Activated naive CD4-positive, alpha-beta T cell (primary cell): ENCODE measurements around the gene NTN5.
"Not testable (repeated sequence)": the region's sequence is repeated elsewhere in the genome, so short reads cannot be mapped to it uniquely, and the experiment has no call there.

Experiments used
- DNase-seq, 4 experiments: peaks; one replicate each; lab custom pipeline; 2025; lab: John Stamatoyannopoulos, UW

NTN5 gene

DNA sequence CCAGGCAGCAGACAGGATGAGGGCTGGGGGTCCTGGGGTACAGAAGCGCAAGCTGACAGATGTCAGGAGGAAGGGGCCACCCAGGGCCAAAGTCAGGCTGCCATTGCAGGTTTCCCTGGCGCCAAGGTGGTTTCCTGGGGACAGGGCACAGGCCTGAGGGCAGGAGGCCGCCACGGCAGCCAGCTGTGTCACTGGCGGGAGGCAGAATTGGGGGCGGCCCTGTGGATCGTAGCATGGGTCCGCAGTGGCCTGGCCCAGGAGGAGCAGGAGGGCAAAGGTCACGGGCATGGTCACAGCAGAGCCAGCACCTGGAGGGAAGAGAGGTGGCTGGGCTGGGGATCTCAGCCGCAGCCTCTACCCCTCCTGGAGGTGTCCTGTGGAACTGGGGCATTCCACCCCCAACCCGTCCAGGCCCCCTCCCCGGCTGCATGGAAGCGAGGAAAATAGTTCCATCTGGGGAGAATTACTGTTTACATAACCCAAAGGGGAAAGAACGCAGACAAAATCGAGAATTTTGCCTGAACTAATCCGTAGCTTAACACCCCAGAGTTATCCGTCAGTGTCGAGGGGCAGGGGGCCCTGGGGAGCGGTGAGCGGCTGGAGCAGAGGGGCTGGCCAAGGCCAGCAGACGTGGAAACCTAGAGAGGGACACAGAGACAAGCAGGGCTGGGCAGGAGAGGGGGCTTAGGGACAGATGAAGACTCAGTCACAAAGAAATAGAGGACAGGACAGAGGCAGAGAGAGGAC lies 1.9 kb downstream of the NTN5 start:
- no peak for DNase-seq

DNA sequence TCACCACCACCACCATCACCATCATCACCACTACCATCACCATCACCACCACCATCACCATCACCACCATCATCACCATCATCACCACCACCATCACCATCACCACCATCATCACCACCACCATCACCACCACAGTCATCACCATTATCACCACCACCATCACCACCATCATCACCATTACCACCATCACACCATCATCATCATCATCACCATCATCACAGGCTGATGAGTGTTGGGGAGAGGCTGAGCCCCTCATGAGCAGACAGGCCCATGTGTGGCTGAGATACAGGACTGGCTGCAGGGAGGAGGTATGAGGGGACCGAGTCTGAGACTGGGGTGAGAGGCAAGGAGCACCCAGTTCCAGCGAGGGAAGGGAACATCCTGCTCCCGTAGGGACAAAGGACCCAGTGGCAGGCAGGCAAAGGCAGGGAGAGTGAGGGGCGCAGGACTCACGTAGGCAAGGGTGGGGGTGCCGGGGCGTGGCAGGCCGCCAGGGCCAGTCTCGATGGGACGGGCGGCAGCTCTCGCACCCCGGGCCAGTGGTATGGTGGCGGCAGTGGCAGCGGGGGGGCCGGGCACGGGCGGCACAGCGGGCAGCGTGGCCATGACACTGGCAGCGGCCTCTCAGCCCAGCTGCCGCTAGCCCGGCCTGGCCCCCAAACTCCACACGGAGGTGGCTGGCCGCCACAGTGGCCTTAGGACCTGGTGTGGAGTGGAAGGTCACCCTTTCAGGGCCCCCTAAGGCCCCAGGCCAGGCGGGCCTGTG lies 2.7 kb downstream of the NTN5 start:
- no peak for DNase-seq

DNA sequence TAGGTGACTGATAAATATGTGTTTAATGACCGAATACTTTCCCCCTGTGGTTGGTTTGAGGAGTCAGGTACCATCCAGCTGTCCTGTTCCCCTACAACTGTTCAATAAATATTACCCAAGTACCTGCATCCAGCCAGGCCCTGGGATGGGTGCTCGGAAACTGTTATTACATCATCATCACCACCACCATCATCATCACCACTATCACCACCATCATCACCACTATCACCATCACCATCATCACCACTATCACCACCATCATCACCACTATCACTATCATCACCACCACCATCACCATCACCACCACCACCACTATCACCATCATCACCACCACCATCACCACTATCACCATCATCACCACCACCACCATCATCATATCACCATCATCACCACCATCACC lies 4.1 kb downstream of the NTN5 start:
- DNase-seq = no peak

DNA sequence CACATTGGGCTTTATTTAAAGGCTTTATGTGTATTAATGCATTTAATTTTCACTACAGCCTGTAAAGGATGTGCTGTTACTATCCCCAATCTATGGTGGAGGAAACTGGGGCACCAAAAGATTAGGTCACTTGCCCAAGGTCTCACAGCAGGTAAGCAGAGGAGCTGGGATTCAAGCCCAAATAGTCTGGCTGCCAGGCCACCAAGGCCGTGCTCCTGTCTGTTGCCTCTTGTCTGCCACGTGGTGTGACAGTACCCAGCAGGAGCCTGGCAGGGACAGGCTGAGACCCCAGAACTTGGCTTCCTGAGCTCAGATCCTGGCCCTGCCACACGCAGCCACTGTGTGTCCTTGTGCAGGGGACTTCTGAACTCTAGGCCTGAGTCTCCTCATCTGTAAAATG lies 4.5 kb downstream of the NTN5 start:
- no peak for DNase-seq

DNA sequence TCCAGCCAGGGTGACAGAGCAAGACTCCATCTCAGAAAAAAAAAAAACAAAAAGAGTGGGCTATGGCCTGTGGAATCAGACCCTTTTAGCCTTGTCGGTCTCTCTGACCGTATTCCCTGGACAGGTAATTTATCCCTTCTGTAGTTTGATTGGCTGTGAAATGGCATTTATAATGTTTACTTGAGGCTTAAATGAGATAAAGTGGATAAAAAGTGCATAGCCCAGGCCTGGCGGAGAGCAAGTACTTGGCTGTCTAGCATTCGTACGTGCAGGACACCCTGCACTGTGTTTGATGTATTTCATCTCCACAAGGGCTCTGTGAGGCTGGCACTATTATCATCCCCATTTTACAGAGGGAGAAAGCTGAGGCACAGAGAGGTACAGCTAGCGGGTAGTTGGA lies 7.0 kb downstream of the NTN5 start:
- DNase-seq = no peak

DNA sequence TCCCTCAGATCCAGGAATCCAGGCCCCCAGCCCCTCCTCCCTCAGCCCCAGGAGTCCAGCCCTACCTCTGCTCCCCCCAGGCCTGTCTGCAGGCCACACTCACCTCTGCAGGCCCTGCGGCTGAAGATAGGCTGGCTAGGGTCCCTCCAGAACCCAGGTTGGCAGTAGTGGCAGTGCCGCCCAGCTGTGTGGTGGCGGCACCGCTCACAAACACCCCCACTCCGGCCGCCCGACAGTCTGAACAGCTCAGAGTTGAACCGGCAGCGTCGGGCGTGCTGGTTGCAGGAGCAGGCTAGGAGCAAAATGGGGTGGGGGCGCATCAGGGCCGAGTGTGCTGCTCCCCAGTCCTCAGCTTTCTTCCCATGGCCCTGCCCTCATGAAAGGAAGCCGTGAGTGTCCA lies 8.3 kb downstream of the NTN5 start:
- DNase-seq = no peak

DNA sequence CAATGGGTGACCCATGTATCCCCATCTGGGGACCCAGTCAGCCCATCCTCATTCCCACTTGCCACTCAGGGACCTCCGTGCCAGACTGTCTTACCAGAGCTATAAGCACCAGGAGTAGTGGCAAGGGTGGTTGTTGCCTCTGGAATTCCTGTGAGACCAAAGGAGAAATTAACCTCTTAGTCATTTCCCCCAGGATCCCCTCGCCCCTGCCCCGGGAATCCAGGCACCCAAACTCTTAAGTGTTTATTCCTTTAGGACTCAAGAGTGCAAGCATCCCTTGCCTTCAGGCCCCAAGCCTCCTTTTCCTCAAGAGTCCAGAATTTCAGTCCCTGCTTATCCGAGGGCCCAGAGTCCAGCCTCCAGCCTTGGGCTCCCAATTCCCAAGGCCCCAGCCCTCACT lies 9.2 kb downstream of the NTN5 start:
- DNase-seq = no peak

DNA sequence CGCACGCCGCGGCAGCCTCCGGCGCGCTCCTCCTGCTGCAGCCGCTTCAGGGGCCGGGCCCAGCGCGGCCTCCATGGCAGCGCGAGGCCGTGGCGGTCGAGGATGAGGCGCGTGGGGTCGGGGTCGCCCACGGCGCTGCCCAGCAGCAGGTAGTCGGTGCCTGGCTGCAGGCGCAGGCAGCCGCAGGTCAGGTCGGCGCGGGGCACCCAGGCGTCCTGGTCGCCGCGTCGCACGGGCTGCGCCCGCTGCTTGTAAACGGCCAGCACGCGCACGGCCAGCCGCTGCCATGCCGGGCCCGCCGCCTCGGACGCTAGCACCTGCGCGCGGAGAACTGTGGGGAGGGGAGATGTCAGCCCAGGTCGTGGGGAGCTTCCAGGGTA lies 11.1 kb downstream of the NTN5 start:
- no peak for DNase-seq

DNA sequence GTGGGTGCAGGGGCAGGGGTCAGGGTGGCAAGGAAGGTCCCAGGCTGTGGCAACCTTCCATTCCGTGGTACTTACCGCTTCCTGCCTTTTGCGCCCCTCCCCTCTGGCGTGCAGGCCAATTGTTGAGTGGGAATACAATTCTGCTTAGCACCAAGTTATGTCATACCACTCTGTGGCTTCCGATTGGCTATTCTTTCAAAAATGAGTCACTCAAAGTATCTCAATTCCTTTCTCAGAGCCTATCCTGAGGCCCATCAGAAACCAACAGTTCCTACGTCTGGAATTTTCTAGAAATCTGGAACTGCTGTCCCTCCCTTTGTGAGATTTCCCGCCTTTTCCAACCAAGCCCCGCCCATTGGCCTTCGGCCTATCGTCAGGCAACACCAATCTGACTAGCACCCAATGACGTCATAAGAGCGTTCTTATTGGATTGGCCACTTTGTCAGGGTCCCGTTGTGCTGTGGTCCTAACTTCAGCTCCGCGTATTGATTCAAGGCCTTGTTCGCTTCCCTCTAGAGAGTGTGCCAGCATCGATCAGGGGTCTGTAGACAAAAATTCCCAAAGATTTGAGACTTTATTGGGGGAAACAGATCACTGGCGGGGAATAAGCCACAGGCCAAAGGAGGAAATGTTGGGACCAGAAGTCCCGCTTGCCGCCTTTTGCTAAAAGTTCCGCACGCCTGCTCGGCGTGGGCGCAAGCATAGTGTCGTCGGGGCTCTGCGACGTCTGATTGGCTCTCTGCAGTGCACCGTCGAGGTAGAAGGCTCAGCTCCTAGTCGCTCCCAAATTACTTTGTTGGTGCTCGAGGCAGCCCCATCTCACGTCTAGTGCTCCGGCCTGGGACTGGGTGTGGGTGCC lies 11.7 kb downstream of the NTN5 start:
- peak; percentile 33 to 65 (median 54) for DNase-seq

DNA sequence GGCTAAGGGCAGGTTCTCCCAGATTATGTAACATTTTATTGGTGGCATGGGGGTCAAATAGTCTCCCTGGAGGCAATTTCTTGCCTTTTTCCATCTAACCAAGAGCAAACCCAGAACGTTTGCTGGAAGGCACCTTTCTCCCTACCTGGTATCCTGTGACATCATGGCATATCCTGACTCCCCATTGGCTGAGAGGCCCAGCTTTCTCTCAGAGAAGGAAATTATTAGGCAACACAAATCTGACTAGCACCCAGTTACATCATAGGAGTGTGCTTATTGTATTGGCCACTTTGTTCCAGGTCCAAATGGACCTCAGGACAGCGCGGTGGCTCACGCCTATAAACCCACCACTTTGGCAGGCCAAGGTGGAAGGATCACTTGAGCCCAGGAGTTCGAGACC lies 13.0 kb downstream of the NTN5 start:
- no peak for DNase-seq

DNA sequence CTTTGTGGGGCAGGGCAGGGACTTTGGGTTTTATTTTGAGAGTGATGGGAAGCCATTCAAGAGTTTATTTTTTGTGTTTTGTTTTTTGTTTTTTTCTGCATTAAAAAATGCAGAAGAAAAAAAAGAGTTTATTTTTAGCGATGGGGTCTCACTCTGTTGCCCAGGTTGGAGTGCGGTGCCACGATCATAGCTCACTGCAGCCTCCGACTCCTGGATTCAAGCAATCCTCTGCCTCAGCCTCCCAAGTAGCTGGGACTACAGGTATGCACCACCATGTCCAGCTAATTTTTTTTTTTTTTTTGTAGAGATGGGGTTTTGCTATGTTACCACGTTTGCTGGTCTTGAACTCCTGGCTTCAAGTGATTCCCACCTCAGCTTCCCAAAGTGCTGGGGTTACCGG lies 14.3 kb downstream of the NTN5 start:
- no peak for DNase-seq

DNA sequence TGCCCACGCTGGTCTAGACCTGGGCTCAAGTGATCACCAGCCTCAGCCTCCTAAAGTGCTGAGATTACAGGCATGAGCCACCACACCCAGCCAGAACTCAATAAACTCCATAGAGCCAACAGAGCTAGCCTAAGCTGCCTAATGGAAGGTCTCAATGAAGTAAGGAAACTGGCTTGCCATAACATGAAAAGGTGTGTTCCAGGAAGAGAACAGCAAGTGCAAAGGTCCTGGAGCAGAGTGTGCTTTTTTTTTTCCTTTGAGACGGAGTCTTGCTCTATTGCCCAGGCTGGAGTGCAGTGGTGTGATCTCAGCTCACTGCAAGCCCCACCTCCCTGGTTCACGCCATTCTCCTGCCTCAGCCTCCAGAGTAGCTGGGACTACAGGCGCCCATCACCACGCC lies 15.0 kb downstream of the NTN5 start:
- not testable (repeated sequence) for DNase-seq

DNA sequence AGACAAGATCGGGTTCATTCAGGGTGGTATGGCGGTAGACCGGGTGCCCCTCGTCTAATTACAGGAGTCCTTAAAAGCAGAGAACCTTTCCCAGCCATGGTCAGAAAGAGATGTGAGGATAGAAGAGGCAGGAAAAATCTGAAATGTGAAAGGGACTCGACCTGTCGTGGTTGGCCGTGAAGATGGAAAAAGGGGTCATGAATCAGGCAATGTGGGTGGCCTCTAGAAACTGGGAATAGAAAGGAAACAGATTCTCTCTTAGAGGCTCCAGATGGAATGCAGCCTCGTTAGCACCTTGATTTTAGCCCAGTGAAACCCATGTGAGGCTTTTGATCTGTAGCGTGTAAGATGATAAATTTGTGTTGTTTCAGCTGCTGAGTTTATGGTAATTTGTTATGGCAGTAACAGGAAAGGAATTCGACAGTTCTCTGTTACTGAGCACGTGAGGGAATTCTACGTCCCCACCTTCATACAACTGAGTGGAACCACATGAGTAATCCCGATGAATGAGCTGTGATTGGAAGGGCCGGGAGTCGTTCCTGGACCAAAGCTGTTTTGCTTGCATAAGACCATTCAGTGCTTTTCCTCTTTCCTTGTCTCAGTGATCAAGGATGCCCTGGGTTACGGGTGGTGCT lies 15.9 kb downstream of the NTN5 start:
- no peak for DNase-seq

DNA sequence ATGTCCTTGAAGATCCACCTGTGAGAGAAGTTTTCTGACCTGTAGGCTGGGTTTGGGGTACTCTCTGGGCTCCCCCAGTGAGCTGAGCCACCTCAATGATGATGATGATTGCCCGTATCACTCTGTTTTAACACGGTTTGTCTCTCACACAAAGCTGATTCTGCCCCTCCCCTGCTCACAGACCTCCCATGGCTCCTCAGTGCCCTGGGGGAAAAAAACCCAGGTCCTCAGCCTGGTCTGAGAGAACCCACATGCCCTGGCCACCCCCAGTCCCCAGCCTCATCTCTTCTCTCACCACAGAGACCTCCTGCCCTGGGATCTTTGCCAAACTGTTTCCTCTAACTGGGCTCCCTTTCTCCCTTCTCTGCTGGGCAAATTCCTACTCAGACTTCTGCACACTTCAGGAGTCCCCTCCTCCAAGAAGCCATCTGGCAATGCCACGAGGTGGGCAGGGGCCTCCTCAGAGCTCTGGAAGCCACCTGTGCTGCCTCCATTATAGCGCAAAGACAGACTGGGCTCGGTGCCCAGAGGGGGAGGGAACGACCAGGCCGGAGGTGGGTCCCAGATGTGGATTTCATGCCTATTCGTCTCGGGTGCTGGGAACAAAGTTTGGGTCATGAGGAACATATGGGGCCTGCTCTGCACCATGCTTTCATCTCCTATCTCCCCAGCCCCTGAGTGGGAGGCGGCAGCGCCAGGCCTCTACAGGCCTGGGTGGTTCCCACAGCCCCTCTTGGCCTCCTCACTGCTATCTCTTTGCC lies 18.3 kb downstream of the NTN5 start:
- no peak for DNase-seq

DNA sequence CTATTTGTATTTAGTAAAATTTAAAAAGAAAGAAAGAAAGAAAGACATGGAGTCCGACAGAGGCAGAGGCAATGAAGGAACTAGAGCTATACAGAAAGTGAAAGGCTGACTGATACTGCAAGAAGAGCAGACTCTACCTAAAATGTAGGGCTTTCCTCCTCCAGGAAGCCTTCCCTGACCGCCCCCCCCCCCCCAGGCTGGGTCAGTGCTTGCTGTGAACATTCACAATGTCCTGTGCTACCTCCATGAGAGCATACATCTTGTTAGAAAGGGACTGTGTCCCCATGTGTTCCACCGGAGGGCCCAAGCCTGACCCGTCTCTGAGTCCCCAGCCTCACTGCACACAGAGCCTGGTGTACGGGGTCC lies 21.2 kb downstream of the NTN5 start:
- DNase-seq = no peak

DNA sequence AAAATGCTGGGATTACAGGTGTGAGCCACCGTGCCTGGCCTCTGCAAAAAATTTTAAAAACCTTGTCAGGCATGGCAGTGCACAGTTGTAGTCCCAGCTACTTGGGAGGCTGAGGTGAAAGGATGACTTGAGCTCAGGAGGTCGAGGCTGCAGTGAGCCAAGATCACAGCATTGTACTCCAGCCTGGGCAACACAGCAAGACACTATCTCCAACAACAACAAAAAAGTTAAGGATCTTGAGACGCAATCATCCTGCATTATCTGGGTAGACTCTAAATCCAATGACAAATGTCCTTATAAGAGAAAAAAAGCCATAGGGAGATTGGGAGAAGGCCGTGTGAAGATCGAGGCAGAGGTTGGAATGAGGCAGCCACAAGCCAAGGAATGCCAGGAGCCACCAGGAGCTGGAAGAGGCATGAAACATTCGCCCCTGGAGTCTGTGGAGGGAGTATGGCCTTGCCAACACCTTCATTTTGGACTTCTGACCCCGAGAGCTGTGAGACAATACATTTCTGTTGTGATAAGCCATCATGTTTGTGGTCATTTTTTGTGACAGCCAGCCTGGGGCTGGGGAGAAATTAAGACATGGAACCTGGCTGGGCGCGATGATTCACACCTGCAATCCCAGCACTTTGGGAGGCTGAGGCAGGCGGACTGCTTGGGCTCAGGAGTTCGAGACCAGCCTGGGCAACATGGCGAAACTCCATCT lies 21.7 kb downstream of the NTN5 start:
- DNase-seq = no peak

DNA sequence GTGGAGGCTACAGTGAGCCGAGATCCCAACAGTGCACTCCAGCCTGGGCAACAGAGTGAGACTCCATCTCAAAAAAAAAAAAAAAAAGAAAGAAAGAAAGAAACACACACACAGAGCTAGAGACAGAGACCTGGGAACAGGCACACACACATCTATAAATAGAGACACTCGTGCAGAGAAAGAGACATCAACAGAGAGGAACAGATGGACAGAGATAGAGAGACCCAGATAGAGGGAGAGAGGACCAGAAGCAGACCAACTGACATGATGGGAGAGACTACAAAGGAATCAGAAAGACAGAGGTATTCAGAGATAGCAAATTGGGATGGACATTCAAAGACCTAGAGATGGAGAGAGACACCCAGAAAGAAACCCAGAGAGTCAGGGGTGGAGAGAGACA lies 24.7 kb downstream of the NTN5 start:
- no peak for DNase-seq

DNA sequence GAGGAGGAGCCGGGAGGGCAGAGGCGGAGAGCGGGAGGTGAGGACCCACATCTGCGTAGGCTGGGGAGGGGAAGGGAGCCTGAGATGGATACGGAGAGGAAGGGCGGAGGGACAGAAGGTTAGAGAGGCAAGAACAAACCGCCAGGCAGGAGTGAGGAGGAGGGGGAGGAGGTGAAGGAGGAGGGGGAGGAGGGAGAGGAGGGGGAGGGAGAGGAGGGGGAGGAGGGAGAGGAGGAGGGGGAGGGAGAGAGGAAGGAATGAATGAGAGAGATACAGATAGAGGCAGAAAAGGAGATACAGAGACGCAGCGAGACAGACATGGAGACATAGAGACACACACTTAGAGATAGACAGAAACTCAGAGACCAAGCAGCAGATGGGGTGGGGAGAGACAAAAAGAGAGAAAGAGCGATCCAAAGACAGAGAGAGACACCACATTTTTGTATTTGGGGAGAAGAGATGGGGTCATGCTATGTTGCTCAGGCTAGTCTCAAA lies 26.0 kb downstream of the NTN5 start:
- DNase-seq = no peak

DNA sequence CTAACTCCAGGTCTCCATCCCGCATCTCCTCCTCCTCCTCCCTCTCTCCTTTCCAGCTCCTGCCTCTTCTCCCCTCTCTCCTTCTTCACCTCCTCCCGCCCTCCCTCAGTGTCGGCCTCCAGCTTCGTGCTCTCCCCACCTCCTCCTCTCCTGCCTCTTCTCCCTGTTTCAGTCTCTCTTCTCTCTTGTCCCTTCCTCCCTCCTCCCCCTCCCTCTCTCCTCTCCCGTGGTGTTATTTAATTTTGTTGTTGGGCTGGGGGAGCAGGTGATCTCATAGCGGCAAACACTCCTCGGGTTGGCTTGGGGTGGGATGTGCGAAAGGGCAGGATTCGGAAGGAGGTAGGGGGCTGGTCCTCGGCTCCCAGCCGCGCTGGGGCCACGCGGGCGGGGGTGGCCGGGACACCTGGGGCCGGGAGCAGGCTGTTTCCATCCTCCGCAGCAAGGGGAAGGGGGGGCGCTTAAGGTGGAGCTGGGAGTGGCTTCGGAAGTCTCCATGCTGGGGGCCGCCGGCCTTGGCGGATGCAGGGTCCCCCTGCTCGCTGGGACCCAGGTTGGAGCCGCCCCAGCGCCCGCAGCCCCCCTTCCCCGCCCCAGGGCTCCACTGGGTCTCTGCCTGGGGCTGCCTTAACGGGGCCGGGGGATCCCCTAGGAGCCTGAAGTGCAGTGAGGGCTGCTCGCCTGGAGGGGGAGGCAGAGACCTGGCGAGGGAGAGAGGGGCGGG lies 26.7 kb downstream of the NTN5 start, which contains the start of gene CA11:
TSS of gene CA11 (minus strand) at position 187 of the 721 bp plus-strand sequence. CDS start 555 bp downstream, outside the sequence.
- peak; percentile 73 to 88 (median 82) for DNase-seq

DNA sequence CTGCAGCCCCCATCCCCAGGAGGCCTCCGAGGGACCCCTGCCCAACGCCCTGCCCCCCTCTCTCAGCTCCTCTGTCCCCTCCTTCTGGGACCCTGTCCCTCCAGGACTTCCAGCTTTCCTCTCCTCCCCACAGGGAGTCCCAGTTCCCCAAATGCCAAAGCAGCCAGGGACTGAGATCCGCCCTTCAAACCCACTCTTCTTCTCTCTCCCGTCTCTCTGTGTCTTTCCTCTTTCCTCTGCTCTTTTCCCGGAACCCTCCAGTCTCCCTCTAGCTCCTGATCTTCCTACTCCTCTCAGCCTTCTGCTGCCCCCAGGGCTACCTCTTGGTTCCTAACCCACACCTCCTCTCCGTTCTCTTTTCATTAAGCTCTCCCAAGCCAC lies 27.2 kb downstream of the NTN5 start:
- no peak for DNase-seq
